Measurements from ENCODE around the gene NACC2.

- no peak for TF ChIP-seq CTCF (IDR thresholded peaks at IDR 0.05)
- TF ChIP-seq EZH2 (IDR thresholded peaks at IDR 0.05), result no peak
Measured at GRCh38 chr9:135971111-135971766, 123.8 kb downstream of the NACC2 start.

All from neural progenitor cell (in vitro differentiated cells).